C4-2B (cell line): ENCODE results near the gene AGBL4.
A peak's percentile ranks its signal among the peaks of the same experiment; 100 is the strongest.

Experiments used
- H3K27ac ChIP-seq: fragments of 450-650 bp; 2 replicates; pipeline ENCODE4 v1.5.1; 2017
- ZFX ChIP-seq: fragments of 450-650 bp; IDR thresholded peaks from 2 replicates; pipeline ENCODE4 v1.6.1; 2017
- TF ChIP-seq, protein P1 (sequence below): fragments of 450-650 bp; conservative IDR thresholded peaks from 2 replicates; pipeline ENCODE4 v1.5.1; 2017; ENCODE audit warnings: mild to moderate bottlenecking

Gene AGBL4

GRCh38 chr1:48560116-48560515 is 1463.6 kb downstream of the AGBL4 start:
- H3K27ac ChIP-seq, result no peak overlapping the region
- TF ChIP-seq, protein P1, sequence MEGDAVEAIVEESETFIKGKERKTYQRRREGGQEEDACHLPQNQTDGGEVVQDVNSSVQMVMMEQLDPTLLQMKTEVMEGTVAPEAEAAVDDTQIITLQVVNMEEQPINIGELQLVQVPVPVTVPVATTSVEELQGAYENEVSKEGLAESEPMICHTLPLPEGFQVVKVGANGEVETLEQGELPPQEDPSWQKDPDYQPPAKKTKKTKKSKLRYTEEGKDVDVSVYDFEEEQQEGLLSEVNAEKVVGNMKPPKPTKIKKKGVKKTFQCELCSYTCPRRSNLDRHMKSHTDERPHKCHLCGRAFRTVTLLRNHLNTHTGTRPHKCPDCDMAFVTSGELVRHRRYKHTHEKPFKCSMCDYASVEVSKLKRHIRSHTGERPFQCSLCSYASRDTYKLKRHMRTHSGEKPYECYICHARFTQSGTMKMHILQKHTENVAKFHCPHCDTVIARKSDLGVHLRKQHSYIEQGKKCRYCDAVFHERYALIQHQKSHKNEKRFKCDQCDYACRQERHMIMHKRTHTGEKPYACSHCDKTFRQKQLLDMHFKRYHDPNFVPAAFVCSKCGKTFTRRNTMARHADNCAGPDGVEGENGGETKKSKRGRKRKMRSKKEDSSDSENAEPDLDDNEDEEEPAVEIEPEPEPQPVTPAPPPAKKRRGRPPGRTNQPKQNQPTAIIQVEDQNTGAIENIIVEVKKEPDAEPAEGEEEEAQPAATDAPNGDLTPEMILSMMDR, result no peak
- no peak for TF ChIP-seq ZFX

- H3K27ac ChIP-seq, result no peak overlapping the region
- TF ChIP-seq ZFX, result no peak
- TF ChIP-seq, protein P1, result no peak
These were observed 1465.4 kb downstream of the AGBL4 start for GRCh38 chr1:48558366-48558765.

DNA sequence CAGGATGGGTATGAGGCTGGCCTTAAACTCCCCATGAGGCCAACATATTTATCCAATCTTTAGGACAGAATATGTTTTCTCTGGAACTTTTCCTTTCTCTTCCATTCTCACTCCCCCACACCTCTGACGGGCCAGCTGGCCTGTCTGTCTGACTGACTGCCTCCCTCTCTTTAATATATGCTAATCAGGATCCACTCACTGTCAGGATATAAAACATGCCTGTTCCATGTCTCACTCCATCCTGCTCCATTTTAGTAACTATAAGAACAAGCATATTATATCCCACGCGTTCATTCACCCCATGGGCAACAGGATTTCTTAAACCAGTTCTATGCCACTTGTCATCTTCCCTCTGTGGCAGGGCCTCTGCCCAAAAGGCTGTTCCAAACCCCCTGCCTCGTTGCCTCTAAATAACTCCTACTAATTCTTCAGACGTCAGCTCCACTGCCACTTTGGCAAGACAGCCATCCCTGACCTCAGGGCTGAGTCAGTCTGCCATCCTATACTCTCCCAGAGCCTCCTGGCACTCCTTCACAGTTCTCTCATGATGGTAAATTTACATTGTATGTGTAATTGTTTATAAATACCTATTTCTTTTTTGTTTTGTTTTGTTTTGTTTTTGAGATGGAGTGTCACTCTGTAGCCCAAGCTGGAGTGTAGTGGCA is 1467.4 kb downstream of the AGBL4 start:
- TF ChIP-seq, protein P1, result no peak
- no peak for TF ChIP-seq ZFX
- H3K27ac ChIP-seq, result no peak overlapping the region

- no peak overlapping the region for H3K27ac ChIP-seq
- no peak for TF ChIP-seq ZFX
- TF ChIP-seq, protein P1, result no peak
These were observed 1468.5 kb downstream of the AGBL4 start for GRCh38 chr1:48555271-48555670.

DNA sequence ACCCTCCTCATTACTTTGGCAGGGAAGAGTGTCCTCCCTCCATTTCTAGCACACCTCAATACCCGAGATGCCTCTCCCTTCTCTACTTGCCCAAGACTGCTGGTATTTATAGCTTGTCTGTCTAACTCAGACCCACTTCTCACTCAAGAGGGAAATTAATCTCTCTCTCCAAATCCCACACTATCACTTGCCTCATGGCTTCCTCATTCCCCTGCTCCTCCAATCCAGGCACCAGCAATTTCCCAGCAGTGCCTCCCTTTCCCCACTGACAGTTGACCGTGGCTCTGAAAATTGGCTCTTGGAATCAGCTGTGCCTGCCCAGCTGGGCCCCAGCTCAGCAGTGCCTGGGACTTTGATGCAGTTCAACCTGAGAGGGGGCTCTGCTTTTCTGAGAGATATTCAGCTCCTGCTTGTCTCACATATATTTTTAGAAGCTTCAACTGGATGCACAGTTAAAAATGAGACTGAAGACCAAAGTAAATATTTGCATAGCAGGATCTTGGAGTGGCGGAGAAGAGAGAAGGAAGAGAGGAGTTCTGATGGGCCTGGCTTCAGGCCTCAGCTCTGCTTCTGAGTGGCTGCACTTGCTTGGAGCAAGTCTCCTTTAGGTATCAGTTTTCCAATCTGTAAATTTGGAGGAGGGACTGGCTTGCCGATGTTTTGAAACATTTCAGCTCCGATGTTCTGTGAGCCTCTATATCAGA is 1470.7 kb downstream of the AGBL4 start:
- no peak for TF ChIP-seq ZFX
- TF ChIP-seq, protein P1, result no peak
- H3K27ac ChIP-seq, result peak overlapping the region; percentile 47

DNA sequence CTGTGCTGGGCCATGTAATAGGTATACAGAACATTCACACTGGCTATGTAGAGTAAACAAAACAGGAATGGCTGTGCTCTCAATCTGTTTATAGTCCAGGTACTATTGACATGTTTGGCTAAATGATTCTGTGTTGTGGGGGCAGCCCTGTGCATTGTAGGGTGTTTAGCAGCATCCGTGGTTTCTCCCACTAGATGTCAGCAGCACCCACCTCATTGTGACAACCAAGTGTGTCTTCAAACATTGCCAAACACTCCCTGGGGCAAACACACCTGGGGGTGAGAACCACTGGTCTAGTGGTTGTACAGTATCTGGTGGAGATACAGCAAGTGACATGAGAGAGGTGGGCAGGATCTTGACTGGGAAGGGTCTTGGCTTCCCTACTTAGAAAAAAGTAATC is 1471.3 kb downstream of the AGBL4 start:
- TF ChIP-seq, protein P1, result peak; percentile 63
- no peak for TF ChIP-seq ZFX
- H3K27ac ChIP-seq, result no peak overlapping the region; the same call in 1 of the 2 replicates

DNA sequence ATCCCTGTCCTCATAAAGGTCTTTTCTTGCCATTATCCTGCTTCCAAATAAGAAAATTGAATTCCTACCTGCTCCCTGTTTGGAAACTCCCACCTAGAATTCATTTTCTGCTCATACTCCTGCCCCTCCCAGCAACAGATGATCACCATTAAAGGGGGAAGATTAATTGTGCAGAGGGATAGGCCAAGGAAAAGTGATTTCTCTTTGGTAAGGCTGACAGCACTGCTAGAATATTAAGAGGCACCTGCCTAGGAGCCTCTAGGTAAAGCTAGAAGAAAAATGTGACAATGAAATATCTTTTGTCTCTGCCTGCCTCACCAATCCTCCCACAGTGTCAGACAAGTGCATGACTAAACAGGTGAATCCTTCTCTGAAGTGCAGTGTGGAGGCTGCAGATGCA is 1474.8 kb downstream of the AGBL4 start:
- H3K27ac ChIP-seq, result no peak overlapping the region
- TF ChIP-seq, protein P1, result no peak
- no peak for TF ChIP-seq ZFX
